ENCODE results near the gene FAM53B. TPM values are rescaled to one million over a fixed set of nuclear protein-coding genes. Genes with fewer than 3 reads are reported as not detected.

FAM53B gene
- polyA plus RNA-seq, 6 donors from 2014 or later = 19.6 to 141 (median 31.5) TPM

Other genes starting within 250 kb of the FAM53B start
- 10 to 100 TPM; 16.1 to 40.6 (median 23.4) TPM for gene EEF1AKMT2, start 47.5 kb upstream of the FAM53B start, polyA plus RNA-seq (ENCODE audit: low read depth in 6 of 6)
- 10 to 100 TPM; 11.4 to 21.9 (median 19.3) TPM for gene ABRAXAS2, start 57.4 kb upstream of the FAM53B start, polyA plus RNA-seq (ENCODE audit: low read depth in 6 of 6)
- gene ZRANB1, start 197.7 kb upstream of the FAM53B start, polyA plus RNA-seq (ENCODE audit: low read depth in 6 of 6) = 10 to 100 TPM in 2 of 6 donors, 1 to 10 TPM in 4; 4.5 to 15.0 (median 9.3) TPM

All from naive B cell (primary cell).